CD4-positive, alpha-beta memory T cell (primary cell): Measurements from ENCODE around the gene FAM72B. TPM values are rescaled to one million over a fixed set of nuclear protein-coding genes. Genes with fewer than 3 reads are reported as not detected.
"Not testable (repeated sequence)": the region's sequence is repeated elsewhere in the genome, so short reads cannot be mapped to it uniquely, and the experiment has no call there.

Experiments used
- CTCF ChIA-PET: fragments of 350-600 bp; sonication (Branson Sonifier 250); formaldehyde crosslinking; loops from one replicate; lab custom pipeline; 2021; ENCODE audit warnings: inconsistent platforms; ENCODE audit not compliant: partially characterized antibody; lab: Charles Lee
- POLR2A ChIA-PET: fragments of 350-600 bp; sonication (Branson Sonifier 250); formaldehyde crosslinking; loops from one replicate; lab custom pipeline; 2021; ENCODE audit not compliant: partially characterized antibody; lab: Charles Lee
- DNase-seq, 5 donors: peaks; one replicate each; pipeline versions ENCODE4 v3.0.0 to v3.0.0-alpha.2; 2020 to 2022; ENCODE audit warnings: mixed read lengths in 1 of 5
- H3K27ac ChIP-seq: one replicate; pipeline ENCODE4 v1.7.0; 2013; ENCODE audit warnings: low read depth, low read length
- H3K27me3 ChIP-seq: 2 replicates; pipeline ENCODE4 v1.7.0; 2013; ENCODE audit warnings: mild to moderate bottlenecking, low read length, moderate library complexity; ENCODE audit not compliant: insufficient read depth
- H3K36me3 ChIP-seq: 2 replicates; pipeline ENCODE4 v1.7.0; 2013; ENCODE audit warnings: mild to moderate bottlenecking, low read length, moderate library complexity; ENCODE audit not compliant: insufficient read depth
- H3K4me1 ChIP-seq: 2 replicates; pipeline ENCODE4 v1.7.0; 2013; ENCODE audit warnings: mild to moderate bottlenecking, low read length, moderate library complexity; ENCODE audit not compliant: insufficient read depth
- H3K4me3 ChIP-seq, 2 donors: one replicate each; pipeline ENCODE4 v1.7.0; 2013; ENCODE audit warnings: low read length in 2 of 2, mild to moderate bottlenecking in 1 of 2
- H3K9me3 ChIP-seq, 2 donors: one replicate each; pipeline ENCODE4 v1.7.0; 2013; ENCODE audit warnings: low read length in 2 of 2, control low read depth in 1 of 2; ENCODE audit not compliant: control insufficient read depth in 1 of 2
- H3K27ac Mint-ChIP-seq, 7 donors: one replicate each; pipeline ENCODE4 v1.8.0; 2020 to 2021; ENCODE audit warnings: mixed read lengths in 7 of 7, mild to moderate bottlenecking in 6 of 7, inconsistent platforms in 3 of 7, moderate library complexity in 3 of 7
- H3K27me3 Mint-ChIP-seq, 2 donors: one replicate each; pipeline ENCODE4 v1.8.0; 2020 to 2021; ENCODE audit warnings: mixed read lengths in 2 of 2
- H3K36me3 Mint-ChIP-seq, 2 donors: one replicate each; pipeline ENCODE4 v1.8.0; 2020 to 2021; ENCODE audit warnings: mixed read lengths in 2 of 2, inconsistent platforms in 1 of 2, mild to moderate bottlenecking in 1 of 2
- H3K4me1 Mint-ChIP-seq, 4 donors: one replicate each; pipeline ENCODE4 v1.8.0; 2020 to 2021; ENCODE audit warnings: mixed read lengths in 4 of 4, mild to moderate bottlenecking in 1 of 4
- H3K4me3 Mint-ChIP-seq, 8 donors: one replicate each; pipeline ENCODE4 v1.8.0; 2020 to 2021; ENCODE audit warnings: mixed read lengths in 8 of 8, mild to moderate bottlenecking in 7 of 8, moderate library complexity in 6 of 8, inconsistent platforms in 3 of 8
- H3K9me3 Mint-ChIP-seq, 8 donors: one replicate each; pipeline ENCODE4 v1.8.0; 2020 to 2021; ENCODE audit warnings: mixed read lengths in 8 of 8, mild to moderate bottlenecking in 5 of 8, inconsistent platforms in 3 of 8, moderate library complexity in 1 of 8
- intact Hi-C: fragments of 100-400 bp; cut with micrococcal nuclease; formaldehyde crosslinking; loops from one replicate; pipeline ENCODE4 v1.15.1; 2023
- polyA plus RNA-seq, 2 donors: library from polyadenylated mRNA; unstranded; fragments of 300-500 nt; fragmentation: Illumina TruSeq; gene quantifications; one replicate each; pipeline ENCODE4 v1.2.3, GENCODE V29; 2021
- total RNA-seq, 2 experiments: library from RNA; stranded (reverse); gene quantifications; one replicate each; pipeline ENCODE4 v1.2.3, GENCODE V29; 2021

Gene FAM72B
- total and polyA plus RNA-seq, 4 experiments from 2014 or later = 0.17 TPM; not detected in 3

DNA sequence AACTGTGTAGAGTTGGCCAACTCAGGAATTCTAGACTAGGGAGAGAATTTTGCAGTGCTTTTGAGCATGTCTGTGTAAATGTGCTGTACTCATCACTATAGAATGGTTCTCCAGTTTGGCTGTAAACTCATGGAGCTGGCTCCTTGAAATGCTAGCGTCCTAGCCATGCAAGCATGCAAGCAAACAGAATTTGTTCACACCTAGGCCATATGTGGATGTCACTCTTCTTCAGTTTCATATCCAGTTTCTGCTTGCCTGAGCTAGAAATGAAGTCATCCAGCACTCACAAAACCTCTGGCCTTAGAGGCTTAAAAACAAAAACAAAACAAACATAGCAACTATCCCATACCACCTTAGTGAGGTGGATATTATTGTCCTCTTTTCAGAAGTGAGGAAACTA lies 37.6 kb upstream of the FAM72B start:
- H3K27ac Mint-ChIP-seq, H3K27me3 Mint-ChIP-seq, DNase-seq, H3K9me3 Mint-ChIP-seq, H3K4me1 ChIP-seq, intact Hi-C loops, H3K4me1 Mint-ChIP-seq, H3K9me3 ChIP-seq, H3K27ac ChIP-seq, H3K4me3 Mint-ChIP-seq, POLR2A ChIA-PET, H3K36me3 Mint-ChIP-seq, H3K36me3 ChIP-seq, H3K27me3 ChIP-seq, H3K4me3 ChIP-seq, CTCF ChIA-PET: not testable (repeated sequence)

DNA sequence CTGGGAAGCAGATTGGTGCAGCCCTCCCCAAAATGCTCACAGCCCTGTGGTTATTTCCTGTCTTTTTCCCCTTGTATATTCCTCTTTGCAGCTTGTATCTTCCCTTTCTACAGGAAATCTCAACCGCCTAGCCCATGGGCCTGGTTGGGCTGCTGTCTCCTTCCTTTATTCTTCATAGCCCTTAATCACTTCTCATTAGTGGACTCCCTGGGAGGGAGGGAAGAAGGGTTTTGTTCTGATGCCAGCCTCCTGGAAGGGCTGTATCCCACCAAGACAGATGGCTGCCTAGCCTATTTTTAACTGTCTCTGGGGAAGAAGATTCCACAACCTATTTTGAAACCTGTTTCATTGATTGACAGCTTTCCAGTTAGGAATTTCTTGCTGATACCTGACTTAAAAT lies 32.5 kb upstream of the FAM72B start:
- CTCF ChIA-PET, H3K36me3 Mint-ChIP-seq: not testable (repeated sequence)

DNA sequence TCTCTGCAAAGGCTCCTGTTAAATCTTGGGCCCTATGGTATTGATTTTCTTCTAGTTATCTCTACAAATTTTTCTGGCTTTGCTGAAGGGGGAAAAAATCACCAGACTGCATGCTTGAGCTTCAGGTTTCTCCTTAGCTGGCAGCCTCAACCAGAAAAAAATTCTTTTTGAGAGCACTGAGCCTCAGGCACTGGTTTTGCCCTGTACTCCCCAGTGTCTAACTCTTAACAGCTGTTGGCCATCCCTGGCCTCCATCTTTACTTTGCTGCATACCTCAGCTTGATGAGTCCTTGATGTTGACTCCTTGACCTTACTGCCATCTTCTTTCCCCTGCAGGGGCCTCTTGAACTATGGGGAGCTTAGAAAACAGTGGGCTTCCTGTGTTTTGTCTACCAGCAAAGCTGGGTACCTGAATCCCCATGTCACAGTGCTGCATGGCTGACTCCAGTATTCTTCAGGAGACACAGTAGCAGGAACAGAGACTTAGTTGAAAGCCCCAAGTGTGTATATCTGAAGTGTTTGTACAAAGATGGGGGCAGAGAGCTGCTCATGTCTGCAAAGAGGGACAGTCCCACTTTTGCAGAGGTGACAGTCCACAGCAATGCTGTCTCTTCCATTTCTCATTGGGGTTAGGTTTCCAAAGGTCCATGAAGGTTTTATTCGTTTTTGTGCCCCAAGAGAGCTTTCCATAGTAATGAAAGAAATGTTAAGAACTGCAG lies 31.7 kb upstream of the FAM72B start:
- H3K27ac ChIP-seq, H3K9me3 ChIP-seq, H3K4me1 Mint-ChIP-seq, DNase-seq, H3K27me3 Mint-ChIP-seq, H3K4me1 ChIP-seq, H3K4me3 ChIP-seq, POLR2A ChIA-PET, H3K27me3 ChIP-seq, H3K36me3 ChIP-seq, H3K4me3 Mint-ChIP-seq, H3K36me3 Mint-ChIP-seq, CTCF ChIA-PET, H3K27ac Mint-ChIP-seq, H3K9me3 Mint-ChIP-seq, intact Hi-C loops: not testable (repeated sequence)

More for the DNA sequence above, 32.5 kb upstream of the FAM72B start:
- POLR2A ChIA-PET, H3K4me1 Mint-ChIP-seq, H3K27ac ChIP-seq, DNase-seq, H3K4me1 ChIP-seq, H3K9me3 Mint-ChIP-seq, H3K27ac Mint-ChIP-seq, intact Hi-C loops, H3K36me3 ChIP-seq, H3K9me3 ChIP-seq, H3K4me3 Mint-ChIP-seq, H3K4me3 ChIP-seq, H3K27me3 Mint-ChIP-seq, H3K27me3 ChIP-seq: not testable (repeated sequence)

DNA sequence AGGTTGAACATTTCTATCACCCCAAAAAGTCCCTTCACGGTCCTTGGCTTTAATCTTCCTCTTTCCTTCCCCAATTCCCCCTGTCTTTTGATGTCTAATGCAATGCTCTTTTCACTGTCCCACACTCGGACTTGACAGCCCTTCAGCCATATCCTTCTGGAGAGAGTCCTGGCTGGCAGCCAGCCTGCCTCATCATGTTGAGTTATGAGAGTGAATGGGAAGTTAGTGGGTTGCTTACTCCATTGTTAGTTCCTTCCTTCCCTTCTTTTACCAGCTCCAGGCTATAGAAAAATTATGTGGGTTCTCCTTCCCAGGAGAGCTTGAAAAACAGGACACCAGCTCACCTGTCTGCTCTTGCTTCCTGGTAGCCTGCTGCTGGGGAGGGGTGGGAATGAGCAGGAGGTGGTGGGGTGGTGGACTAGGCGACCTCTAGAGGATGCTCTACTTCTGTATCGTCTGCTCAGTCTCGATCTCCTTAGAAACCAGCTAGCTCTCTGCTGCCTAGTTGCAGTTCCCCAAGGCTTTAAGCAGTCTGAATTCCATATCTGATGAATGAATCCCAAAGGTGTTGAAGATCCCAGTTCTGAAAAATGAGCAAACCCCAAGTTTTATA lies 30.5 kb upstream of the FAM72B start:
- H3K36me3 Mint-ChIP-seq, intact Hi-C loops, H3K4me1 Mint-ChIP-seq: not testable (repeated sequence)

DNA sequence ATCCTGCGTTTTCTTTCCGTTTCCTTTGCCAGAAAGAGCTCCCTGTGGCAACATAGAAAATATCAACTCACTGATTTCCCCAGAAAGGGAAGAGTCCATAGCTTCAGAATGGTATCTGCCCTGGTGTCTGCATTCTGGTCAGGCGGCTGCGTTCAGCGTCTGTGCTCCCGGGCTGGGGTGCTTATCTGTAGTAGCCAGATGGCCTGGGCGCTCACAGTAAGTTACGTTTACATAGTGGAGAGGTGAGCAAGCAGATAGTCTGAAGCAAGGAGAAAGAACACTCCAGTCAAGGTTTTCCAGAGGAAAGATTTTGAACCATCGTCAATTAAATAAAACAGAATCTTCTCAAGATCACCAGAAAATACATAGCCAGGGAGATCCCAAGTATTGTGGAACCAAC lies 29.4 kb upstream of the FAM72B start:
- POLR2A ChIA-PET, H3K4me3 Mint-ChIP-seq, H3K9me3 ChIP-seq, H3K4me1 Mint-ChIP-seq, H3K27me3 Mint-ChIP-seq, H3K27me3 ChIP-seq, DNase-seq, H3K4me3 ChIP-seq, CTCF ChIA-PET, H3K9me3 Mint-ChIP-seq, H3K36me3 ChIP-seq, H3K4me1 ChIP-seq, H3K36me3 Mint-ChIP-seq, H3K27ac Mint-ChIP-seq, intact Hi-C loops, H3K27ac ChIP-seq: not testable (repeated sequence)

More for the DNA sequence above, 30.5 kb upstream of the FAM72B start:
- H3K27me3 ChIP-seq, DNase-seq, H3K27me3 Mint-ChIP-seq, H3K4me1 ChIP-seq, POLR2A ChIA-PET, H3K27ac Mint-ChIP-seq, H3K9me3 Mint-ChIP-seq, H3K9me3 ChIP-seq, H3K4me3 ChIP-seq, H3K36me3 ChIP-seq, CTCF ChIA-PET, H3K4me3 Mint-ChIP-seq, H3K27ac ChIP-seq: not testable (repeated sequence)

DNA sequence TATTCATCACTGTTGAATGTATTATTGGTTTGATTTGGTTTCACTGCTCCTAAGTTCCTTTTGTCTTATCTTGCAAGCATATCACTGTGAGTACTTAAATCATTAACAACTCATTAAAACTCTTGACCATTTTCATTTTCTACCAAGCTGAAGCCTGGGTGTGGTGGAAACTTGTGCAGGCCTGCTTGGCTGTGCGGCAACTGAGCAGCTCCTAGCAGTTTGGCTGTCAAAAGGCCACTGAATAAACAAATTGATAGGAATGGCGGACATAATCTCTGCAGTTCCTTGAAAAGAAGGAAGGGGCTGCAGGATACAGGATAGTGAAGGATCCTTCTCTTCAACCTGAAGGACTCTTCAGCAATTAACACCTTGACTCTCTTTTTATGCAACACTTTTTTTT lies 26.6 kb upstream of the FAM72B start:
- H3K27me3 Mint-ChIP-seq, H3K4me3 ChIP-seq, H3K4me1 ChIP-seq, H3K27me3 ChIP-seq, CTCF ChIA-PET, H3K9me3 Mint-ChIP-seq, intact Hi-C loops, H3K9me3 ChIP-seq, POLR2A ChIA-PET, H3K4me1 Mint-ChIP-seq, DNase-seq, H3K4me3 Mint-ChIP-seq, H3K27ac ChIP-seq, H3K27ac Mint-ChIP-seq, H3K36me3 Mint-ChIP-seq, H3K36me3 ChIP-seq: not testable (repeated sequence)

DNA sequence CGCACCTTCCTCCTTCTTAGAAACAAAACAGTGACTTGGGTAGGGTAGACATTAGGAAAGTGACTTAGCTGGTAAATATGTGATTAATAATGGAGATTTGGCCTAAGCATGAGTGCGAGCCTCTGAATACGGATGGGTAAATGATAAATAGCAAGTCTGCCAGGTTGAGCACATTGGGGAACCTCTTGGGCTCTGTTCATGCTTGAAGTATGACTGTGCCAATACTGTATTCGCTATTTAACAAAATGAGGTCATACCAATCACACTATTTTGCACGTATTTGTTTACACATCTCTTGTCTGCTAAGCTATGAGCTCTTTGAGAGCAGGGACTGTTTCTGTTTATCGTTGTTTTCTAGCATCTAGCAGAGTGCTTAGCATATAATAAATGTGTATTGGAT lies 24.2 kb upstream of the FAM72B start:
- not testable (repeated sequence) for H3K9me3 Mint-ChIP-seq, H3K4me3 Mint-ChIP-seq

More for the DNA sequence above, 24.2 kb upstream of the FAM72B start:
- intact Hi-C loops, POLR2A ChIA-PET, DNase-seq, H3K4me1 Mint-ChIP-seq, H3K27me3 ChIP-seq, H3K4me3 ChIP-seq, H3K27me3 Mint-ChIP-seq, H3K27ac Mint-ChIP-seq, H3K36me3 ChIP-seq, H3K9me3 ChIP-seq, CTCF ChIA-PET, H3K27ac ChIP-seq, H3K36me3 Mint-ChIP-seq, H3K4me1 ChIP-seq: not testable (repeated sequence)
